Epithelial cell of prostate (primary cell): ENCODE data around the gene CCDC102B.
"Not testable (repeated sequence)": the region's sequence is repeated elsewhere in the genome, so short reads cannot be mapped to it uniquely, and the experiment has no call there.

Experiments used
- DNase-seq: peaks from one replicate; pipeline ENCODE4 v3.0.0-alpha.2; 2011; ENCODE audit warnings: low read depth, low spot score
- H3K27ac ChIP-seq: fragments of 450-650 bp; 2 replicates; pipeline ENCODE4 v1.5.1; 2017; ENCODE audit warnings: mild to moderate bottlenecking

The CCDC102B gene

GRCh38 chr18:68956650-68957049, 158.8 kb downstream of the CCDC102B start:
- H3K27ac ChIP-seq = no peak overlapping the region
- DNase-seq = no peak

DNA sequence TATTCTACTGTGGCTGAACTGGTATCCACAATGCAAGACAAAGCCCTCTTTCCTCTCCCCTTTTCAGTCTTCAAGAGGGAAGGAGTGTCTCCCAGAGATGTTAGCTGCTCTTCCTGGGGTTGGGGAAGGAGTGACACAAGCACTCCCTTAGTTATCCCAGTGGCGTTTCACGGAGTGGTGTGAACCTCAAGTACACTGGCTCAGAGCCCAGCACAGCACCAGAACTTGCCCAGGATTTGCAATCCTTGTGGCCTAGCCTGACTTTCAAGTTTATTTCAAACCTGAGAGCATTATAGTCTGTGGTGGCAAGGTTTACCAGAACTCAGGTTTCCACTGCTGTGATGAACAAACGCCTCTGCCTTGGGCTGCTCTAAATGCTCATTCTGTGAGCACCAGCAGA, 162.5 kb downstream of the CCDC102B start:
- DNase-seq = no peak
- no peak overlapping the region for H3K27ac ChIP-seq

DNA sequence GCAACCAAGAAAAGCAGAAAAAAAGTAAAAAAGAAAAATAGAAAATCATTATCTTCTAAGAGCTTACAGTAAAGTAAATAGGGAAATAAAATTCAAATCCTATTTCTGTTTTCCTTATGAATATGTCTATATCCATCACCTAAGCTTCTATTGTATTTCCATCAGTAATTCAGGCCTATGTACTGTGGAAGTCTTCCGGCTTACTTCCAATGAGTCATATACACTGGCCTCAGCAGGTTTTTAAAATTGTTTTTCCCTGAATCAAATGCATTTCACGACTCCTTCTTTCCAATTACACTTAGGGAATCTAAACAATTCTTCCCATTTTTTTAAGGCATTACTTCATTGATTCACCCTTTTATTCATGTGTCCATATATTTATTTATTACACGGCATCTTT, 164.7 kb downstream of the CCDC102B start:
- no peak for DNase-seq

GRCh38 chr18:68965817-68966216, 167.9 kb downstream of the CCDC102B start:
- DNase-seq = no peak
- no peak overlapping the region for H3K27ac ChIP-seq

More for the DNA sequence above, 164.7 kb downstream of the CCDC102B start:
- no peak overlapping the region for H3K27ac ChIP-seq

DNA sequence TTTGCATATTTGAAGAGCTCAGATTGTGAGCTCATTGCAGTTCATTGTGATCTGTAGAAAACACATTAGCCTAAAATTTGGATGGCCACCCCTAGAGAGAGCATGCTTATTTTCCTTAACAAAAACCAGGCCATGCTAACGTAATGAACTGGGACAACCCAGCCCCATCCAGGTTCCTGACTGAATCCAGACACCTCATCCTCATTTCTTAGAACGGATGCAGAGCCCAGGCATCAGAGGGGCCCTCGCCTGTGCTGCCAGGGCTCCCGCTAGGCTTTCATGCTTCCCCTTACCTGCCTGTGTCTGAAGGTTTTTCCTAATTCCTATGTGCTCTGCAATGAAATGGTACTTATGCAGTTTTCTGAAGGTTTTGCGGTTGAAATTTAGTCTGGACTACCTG, 171.1 kb downstream of the CCDC102B start:
- no peak for DNase-seq
- no peak overlapping the region for H3K27ac ChIP-seq

DNA sequence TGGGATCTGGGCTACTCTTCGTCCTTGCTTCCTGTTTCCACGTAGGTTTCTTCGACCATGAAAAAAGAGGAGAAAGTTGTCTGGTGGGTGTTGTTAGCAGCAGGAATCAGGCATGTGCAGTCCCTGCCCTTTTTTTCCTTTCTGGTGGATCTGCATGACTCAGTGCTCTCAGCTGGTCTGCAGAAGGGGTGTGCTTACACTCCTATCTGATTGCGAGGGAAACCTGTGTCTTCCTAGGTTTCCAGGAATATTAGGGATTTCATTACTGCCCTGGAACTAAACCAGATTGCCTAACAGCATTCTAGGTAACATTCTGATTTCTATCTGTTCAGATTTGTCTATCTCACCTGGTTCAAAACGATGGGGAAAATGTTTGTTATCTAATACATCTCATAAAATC, 174.3 kb downstream of the CCDC102B start:
- DNase-seq = no peak

DNA sequence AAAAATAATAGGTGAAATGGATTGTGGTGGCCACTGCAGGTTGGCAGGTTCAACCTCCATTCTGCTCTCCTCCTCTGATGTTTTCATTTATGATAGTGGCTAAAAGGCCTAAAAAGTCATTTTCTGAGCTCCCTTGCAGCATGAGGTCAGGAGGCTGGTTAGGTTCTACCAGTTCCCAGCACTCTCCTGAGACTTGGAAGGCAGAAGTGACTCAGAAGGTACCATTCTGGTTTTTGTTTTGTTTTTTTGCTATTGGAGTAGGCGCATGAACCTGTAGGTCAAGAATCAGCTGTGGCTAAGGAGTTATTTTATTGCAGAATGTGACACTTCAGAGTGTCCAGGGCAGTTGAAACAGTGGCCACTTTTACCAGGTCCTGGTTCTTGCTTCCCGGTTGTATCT, 181.9 kb downstream of the CCDC102B start:
- DNase-seq = no peak
- H3K27ac ChIP-seq = no peak overlapping the region

More for the DNA sequence above, 174.3 kb downstream of the CCDC102B start:
- H3K27ac ChIP-seq = no peak overlapping the region

- no peak for DNase-seq
- no peak overlapping the region for H3K27ac ChIP-seq
Measured at GRCh38 chr18:68983126-68983525, 185.2 kb downstream of the CCDC102B start.

- H3K27ac ChIP-seq = no peak overlapping the region
- DNase-seq = no peak
Measured at GRCh38 chr18:68984342-68984741, 186.5 kb downstream of the CCDC102B start.

DNA sequence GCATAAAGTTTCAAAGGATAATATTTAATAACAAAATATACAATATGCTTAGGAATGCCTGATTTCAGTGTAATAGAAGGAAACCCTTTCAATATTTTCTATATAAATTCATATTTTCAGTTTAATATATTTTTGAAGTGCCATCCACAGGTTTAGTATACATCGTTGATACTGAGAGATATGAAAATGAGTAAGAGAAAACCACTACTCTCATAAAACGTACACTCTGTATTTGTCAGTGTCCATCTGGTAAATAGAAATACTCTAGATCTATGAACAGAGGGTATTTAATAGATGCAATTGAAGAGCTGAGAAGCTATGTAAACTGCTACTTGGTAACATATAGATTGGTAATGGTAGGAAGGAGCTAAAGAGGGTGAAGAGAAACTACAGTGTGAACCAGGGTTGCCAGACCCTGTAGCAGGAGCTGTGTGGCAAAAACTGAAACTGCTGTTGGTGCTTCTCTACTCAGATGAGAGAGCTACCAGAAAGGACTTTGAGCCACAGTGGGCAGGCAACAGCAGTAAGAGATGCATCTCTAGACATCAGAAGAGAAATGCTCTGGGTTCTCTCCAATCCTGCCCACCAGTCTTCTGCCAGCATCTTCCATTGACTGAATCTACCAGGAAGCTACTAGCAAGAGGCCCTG, 187.4 kb downstream of the CCDC102B start:
- H3K27ac ChIP-seq = no peak overlapping the region
- DNase-seq = no peak

DNA sequence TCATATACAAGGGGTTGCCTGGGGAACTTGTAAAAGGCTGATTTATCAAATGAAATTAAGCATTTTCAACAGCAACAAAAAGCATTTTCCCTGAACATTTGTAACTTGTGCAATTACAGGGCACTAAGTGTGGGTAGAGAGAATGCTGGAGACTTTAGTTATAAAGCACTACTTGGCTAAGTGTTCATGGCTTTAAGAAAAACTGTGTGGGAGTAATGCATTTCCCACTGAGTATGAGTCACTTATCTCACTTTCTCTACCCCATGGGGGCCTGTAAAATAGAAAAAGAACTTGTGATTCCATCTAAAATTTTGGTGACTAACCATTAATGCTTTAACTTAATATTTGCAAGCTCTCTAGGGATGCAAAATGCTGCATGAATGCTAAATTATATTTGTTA, 193.4 kb downstream of the CCDC102B start:
- no peak for DNase-seq
- no peak overlapping the region for H3K27ac ChIP-seq

DNA sequence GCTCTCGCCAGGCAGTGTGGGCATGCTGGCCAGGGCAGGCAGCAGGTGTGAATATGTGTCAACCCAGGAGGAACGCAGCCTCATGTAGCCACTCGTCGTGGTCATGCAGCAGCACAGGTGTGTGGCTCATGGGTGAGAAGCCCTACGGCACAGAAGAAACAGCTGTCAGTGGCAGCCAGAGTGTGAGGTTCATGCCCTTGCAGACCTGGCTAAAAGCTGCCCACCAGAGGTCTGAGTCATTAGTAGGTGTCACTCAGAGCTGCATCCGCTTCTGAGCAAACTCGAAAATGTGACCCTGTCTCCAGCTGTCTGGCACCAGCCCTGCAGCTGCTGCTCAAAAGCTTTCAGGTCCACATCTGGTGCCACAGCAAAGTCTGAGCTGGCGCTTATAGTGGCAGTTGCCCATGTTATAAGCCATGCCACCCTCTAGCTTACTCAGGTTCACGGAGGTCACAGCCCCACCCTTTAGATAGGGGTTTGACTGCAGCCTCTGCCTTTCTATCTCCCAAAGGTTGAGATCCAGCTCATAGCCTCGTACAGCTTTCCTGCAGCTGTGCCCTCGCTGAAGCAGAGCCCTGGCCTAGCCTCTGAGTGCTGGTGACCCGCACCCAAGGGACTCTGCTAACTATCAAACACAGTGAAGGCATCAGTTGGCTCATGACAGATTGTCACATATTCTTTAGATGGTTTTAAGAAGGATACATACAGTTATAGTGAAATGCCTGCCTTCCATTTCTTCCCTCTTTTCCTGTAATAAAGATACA, 195.0 kb downstream of the CCDC102B start:
- no peak for DNase-seq
- no peak overlapping the region for H3K27ac ChIP-seq

DNA sequence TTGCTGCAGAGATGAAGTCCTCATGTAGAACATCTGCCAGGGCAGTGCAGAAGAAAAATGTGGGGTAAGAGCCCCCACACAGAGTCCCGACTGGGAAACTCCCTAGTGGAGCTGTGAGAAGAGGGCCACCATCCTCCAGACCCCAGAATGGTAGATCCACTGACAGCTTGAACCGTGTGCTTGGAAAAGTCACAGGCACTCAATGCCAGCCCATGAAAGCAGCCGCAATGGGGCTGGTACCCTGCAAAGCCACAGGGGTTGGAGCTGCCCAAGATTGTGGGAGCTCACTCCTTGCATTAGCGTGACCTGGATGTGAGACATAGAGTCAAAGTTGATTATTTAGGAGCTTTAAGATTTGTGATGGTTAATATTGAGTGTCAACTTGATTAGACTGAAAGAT, 197.8 kb downstream of the CCDC102B start:
- DNase-seq = no peak
- no peak overlapping the region for H3K27ac ChIP-seq

DNA sequence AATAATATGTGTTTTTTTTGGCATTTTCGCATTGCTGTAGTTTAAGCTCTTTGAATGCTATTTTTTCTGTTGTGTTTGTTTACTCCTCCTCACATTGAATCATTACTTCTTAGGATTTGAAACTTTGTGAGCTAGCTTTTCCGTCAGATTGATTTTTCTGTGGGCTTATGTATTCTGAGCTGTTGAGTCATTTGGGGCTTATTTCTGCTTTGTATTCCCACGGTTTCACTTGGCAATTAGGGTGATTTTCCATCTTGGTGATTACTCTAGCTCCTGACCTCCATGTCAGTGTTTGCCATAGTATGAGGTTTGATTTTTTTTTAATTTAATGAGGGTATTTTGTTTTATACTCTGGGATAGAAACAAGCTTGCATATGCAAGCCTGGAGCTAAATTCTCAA, 200.0 kb downstream of the CCDC102B start:
- no peak for DNase-seq
- H3K27ac ChIP-seq = no peak overlapping the region

- no peak for DNase-seq
- H3K27ac ChIP-seq = no peak overlapping the region
Measured at GRCh38 chr18:69000366-69000765, 202.5 kb downstream of the CCDC102B start.

DNA sequence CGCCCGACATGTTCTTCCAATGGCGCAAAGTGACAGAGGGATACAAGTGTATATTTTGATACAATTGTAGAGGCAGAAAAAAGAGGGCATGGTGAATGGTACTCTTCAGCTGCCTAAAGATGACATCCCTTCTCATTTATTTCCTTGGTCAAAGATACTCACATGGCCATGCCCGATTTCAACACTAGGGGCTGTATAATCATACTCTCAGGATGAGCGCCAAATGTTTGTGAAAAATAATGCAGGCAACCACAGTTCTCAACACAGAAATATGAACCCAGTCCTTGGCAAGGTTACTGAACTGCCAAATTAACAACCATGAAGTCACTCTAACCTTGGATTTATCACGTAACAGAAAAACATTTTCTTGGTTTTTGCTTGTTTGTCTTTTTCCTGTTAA, 204.4 kb downstream of the CCDC102B start:
- no peak for DNase-seq

DNA sequence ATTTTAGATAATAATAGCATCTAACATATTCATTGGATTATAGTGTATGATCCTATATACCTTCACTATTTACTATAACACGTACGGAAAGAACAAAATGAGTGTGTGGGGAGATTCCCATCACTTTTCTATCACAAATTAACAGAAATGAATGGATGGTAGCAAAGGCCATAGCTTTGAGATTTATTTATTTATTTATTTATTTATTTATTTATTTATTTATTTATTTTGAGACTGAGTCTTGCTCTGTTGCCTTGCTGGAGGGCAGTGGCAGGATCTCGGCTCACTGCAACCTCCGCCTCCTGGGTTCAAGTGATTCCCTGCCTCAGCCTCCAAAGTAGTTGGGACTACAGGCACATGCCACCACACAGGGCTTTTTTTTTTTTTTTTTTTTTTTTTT, 208.3 kb downstream of the CCDC102B start:
- not testable (repeated sequence) for DNase-seq, H3K27ac ChIP-seq

More for the DNA sequence above, 204.4 kb downstream of the CCDC102B start:
- H3K27ac ChIP-seq = no peak overlapping the region

DNA sequence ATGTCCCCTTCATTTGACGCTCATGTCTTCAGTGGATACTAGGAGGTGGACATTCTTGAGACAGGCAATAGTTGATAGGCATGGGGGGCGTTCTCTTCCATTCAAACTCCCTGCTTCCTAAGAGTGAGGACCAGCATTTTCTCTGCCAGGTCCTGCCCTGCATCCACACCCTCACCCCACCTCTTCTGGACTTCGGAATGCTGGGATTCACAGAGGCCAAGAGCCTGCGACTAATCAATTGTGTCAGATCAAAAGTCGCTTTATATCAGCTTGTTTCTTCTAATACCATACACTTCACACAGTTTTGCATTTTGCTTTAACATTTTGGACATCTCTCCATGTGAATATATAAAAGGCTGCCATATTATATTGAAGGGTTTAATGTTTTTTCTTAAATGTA, 210.7 kb downstream of the CCDC102B start:
- no peak for DNase-seq
- H3K27ac ChIP-seq = no peak overlapping the region

GRCh38 chr18:69021211-69021805, 223.4 kb downstream of the CCDC102B start:
- no peak overlapping the region for H3K27ac ChIP-seq
- no peak for DNase-seq

DNA sequence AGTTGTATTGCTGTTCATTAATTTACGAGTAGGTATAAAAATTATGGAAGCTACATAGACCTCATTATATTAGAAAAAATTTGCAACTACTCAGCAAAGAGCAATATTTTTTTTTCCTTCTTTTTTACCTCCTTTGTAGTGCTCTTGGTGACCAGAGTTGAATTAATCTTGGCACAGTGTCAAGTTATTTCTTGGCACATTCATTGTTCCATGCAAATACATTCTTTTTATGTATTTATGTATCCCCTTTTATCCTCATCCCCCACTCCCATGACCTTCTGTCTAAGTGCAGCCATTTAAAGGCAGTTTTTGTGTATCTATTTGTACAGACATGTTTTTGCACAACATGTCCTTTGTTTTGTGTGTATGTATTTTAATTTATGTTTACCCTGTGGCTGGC, 224.5 kb downstream of the CCDC102B start:
- no peak overlapping the region for H3K27ac ChIP-seq
- DNase-seq = no peak

DNA sequence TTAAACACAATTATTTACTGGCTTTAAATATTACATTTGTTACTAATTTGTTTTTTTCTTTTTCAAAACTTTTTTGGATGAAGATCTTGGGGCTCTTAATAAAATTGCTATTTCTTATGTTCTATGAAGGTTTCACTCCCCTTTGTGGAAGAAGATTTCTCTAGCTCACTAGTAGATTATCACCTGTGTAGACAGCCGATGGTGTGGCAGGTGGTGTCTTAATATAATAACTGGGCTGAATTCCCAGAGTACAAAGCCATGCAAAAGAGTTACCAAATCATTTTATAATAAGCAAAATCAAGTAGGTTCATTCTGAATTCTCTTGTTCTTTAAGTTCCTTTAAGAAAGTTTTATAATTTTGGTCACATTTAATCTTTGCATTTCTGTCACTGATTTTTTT, 233.7 kb downstream of the CCDC102B start:
- no peak for DNase-seq
- no peak overlapping the region for H3K27ac ChIP-seq

GRCh38 chr18:69032009-69032408, 234.1 kb downstream of the CCDC102B start:
- DNase-seq = no peak
- no peak overlapping the region for H3K27ac ChIP-seq
